Vagina (tissue), 2 donors: ENCODE results near the gene DARS2. TPM values are rescaled to one million over a fixed set of nuclear protein-coding genes. Genes with fewer than 3 reads are reported as not detected.
A peak's percentile ranks its signal among the peaks of the same experiment; 100 is the strongest.

ENCODE experiments used
- DNase-seq, 2 donors: peaks; one replicate each; pipeline ENCODE4 v3.0.0-alpha.2; 2017; ENCODE audit errors: extremely low spot score in 2 of 2
- H3K27ac ChIP-seq: fragments of 200-600 bp; sonication (generic); one replicate; pipeline ENCODE4 v1.5.1; 2019
- H3K27me3 ChIP-seq: fragments of 200-600 bp; sonication (generic); one replicate; pipeline ENCODE4 v1.5.1; 2019
- H3K36me3 ChIP-seq, 2 donors: fragments of 200-600 bp; sonication (generic); one replicate each; pipeline ENCODE4 v1.5.1; 2017 to 2019
- H3K4me1 ChIP-seq: fragments of 200-600 bp; sonication (generic); one replicate; pipeline ENCODE4 v1.5.1; 2019
- H3K4me3 ChIP-seq, 2 donors: fragments of 200-600 bp; sonication (generic); 1 replicate in 1 of 2; 2 replicates in 1 of 2; pipeline ENCODE4 v1.5.1; 2016 to 2019
- H3K9me3 ChIP-seq: fragments of 200-600 bp; sonication (generic); one replicate; pipeline ENCODE4 v1.5.1; 2019
- CTCF ChIP-seq, 3 experiments: fragments of 450-650 bp in 2 of 3; fragments of 200-600 bp in 1 of 3; sonication (generic) in 1 of 3; IDR thresholded peaks; one replicate each; pipeline ENCODE4 v1.5.1; 2017 to 2019; ENCODE audit warnings: antibody characterized with exemption in 3 of 3, mild to moderate bottlenecking in 2 of 3, moderate library complexity in 2 of 3
- POLR2A ChIP-seq, 2 donors: fragments of 450-650 bp; IDR thresholded peaks; one replicate each; pipeline ENCODE4 v1.6.1; 2017; ENCODE audit warnings: antibody characterized with exemption in 2 of 2, mild to moderate bottlenecking in 2 of 2, moderate library complexity in 2 of 2
- POLR2AphosphoS5 ChIP-seq, 2 donors: sonication (generic); formaldehyde crosslinking; IDR thresholded peaks; one replicate each; pipeline ENCODE4 v1.9.0; 2017; ENCODE audit warnings: antibody characterized with exemption in 2 of 2, mild to moderate bottlenecking in 2 of 2, low read depth in 1 of 2; ENCODE audit not compliant: insufficient read depth in 1 of 2
- intact Hi-C: fragments of 100-400 bp; cut with DNase I; formaldehyde crosslinking; loops from one replicate; pipeline ENCODE4 v1.15.1; 2023
- total RNA-seq: library from RNA; depleted of rRNA; stranded (reverse); fragments of >200 nt; gene quantifications from one replicate; pipeline ENCODE4 v1.2.3, GENCODE V29; 2016

Gene DARS2, protein sequence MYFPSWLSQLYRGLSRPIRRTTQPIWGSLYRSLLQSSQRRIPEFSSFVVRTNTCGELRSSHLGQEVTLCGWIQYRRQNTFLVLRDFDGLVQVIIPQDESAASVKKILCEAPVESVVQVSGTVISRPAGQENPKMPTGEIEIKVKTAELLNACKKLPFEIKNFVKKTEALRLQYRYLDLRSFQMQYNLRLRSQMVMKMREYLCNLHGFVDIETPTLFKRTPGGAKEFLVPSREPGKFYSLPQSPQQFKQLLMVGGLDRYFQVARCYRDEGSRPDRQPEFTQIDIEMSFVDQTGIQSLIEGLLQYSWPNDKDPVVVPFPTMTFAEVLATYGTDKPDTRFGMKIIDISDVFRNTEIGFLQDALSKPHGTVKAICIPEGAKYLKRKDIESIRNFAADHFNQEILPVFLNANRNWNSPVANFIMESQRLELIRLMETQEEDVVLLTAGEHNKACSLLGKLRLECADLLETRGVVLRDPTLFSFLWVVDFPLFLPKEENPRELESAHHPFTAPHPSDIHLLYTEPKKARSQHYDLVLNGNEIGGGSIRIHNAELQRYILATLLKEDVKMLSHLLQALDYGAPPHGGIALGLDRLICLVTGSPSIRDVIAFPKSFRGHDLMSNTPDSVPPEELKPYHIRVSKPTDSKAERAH
- total RNA-seq, result 6.4 TPM

GRCh38 chr1:173824315-173825081 lies at the start of gene DARS2, which contains the start of gene CENPL:
Gene DARS2, plus strand, starts transcription at chr1:173824673. Its CDS starts 557 bp downstream, at chr1:173825230.
Gene CENPL, minus strand, starts transcription at chr1:173824883. Its CDS starts 13,584 bp downstream, at chr1:173811299.
- Histone ChIP-seq H3K27ac (peak within 1 kb of the TSS; percentile 87), H3K9me3 (no peaks in the 10 kb centered on the region), H3K4me1 (peaks cover 15% of the 10 kb centered on the region), H3K4me3 (peak within 1 kb of the TSS; percentile 60 to 81), H3K27me3 (no peaks in the 10 kb centered on the region), H3K36me3 (peaks cover 0 to 6% of the 10 kb centered on the region in 2 donors)
- intact Hi-C loops, result loop anchor here (1.0 to 10.0 kb wide), 2 partner anchors 347 to 400 kb away; partner anchors contain the start of gene PRDX6
- TF ChIP-seq POLR2A (IDR thresholded peaks at IDR 0.05) (peak in 1 of 2 donors; percentile 17), CTCF (IDR thresholded peaks at IDR 0.05) (peak in 1 of 3 experiments; percentile 20), POLR2AphosphoS5 (IDR thresholded peaks at IDR 0.05; ENCODE audit: insufficient read depth in 1 of 2, low read depth in 1 of 2) (peak; percentile 89 to 96)
- DNase-seq, result peak; percentile 96 to 98

DNA sequence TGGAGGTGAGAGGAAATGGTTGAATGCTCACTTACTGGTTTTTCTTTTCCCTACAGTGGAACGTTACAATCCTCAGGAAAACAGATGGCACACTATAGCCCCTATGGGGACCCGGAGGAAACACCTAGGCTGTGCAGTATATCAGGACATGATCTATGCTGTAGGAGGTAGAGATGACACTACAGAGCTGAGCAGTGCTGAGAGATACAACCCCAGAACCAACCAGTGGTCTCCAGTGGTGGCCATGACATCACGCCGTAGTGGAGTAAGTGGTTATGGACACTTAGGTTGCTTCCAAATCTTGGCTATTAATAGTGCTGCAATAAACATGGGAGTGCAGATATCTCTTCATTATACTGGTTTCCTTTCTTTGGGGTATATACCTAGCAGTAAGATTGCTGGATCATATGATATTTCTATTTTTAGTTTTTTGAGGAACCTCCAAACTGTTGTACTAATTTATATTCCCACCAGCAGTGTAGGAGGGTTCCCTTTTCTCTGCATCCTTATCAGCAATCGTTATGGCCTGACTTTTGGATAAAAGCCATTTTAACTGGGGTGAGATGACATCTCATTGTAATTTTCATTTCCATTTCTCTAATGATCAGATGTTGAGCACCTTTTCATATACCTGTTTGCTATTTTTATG lies 48.8 kb upstream of the DARS2 start:
- DNase-seq, result no peak
- Histone ChIP-seq H3K27ac (no peak overlapping the region), H3K4me1 (no peaks in the 10 kb centered on the region), H3K36me3 (peaks cover 0 to 32% of the 10 kb centered on the region in 2 donors), H3K4me3 (no peak overlapping the region), H3K27me3 (no peaks in the 10 kb centered on the region), H3K9me3 (no peaks in the 10 kb centered on the region)
- TF ChIP-seq CTCF (IDR thresholded peaks at IDR 0.05) (no peak), POLR2A (IDR thresholded peaks at IDR 0.05) (no peak), POLR2AphosphoS5 (IDR thresholded peaks at IDR 0.05; ENCODE audit: insufficient read depth in 1 of 2, low read depth in 1 of 2) (no peak)
- intact Hi-C loops, result no loop called here

- intact Hi-C loops, result no loop called here
- H3K27me3 ChIP-seq, result no peaks in the 10 kb centered on the region
- no peak overlapping the region for H3K27ac ChIP-seq
- H3K4me1 ChIP-seq, result no peaks in the 10 kb centered on the region
- no peak overlapping the region for H3K4me3 ChIP-seq
- TF ChIP-seq CTCF (IDR thresholded peaks at IDR 0.05) (no peak), POLR2A (IDR thresholded peaks at IDR 0.05) (no peak), POLR2AphosphoS5 (IDR thresholded peaks at IDR 0.05; ENCODE audit: insufficient read depth in 1 of 2, low read depth in 1 of 2) (no peak)
- no peaks in the 10 kb centered on the region for H3K9me3 ChIP-seq
- H3K36me3 ChIP-seq, result peaks cover 1 to 45% of the 10 kb centered on the region in 2 donors
- no peak for DNase-seq
Measured at GRCh38 chr1:173779936-173780335, 44.5 kb upstream of the DARS2 start.

- intact Hi-C loops, result no loop called here
- H3K4me1 ChIP-seq, result no peaks in the 10 kb centered on the region
- no peak overlapping the region for H3K27ac ChIP-seq
- no peaks in the 10 kb centered on the region for H3K9me3 ChIP-seq
- no peak for DNase-seq
- no peaks in the 10 kb centered on the region for H3K27me3 ChIP-seq
- H3K4me3 ChIP-seq, result no peak overlapping the region
- no peak for TF ChIP-seq POLR2A (IDR thresholded peaks at IDR 0.05)
- no peak for TF ChIP-seq POLR2AphosphoS5 (IDR thresholded peaks at IDR 0.05; ENCODE audit: insufficient read depth in 1 of 2, low read depth in 1 of 2)
- no peak for TF ChIP-seq CTCF (IDR thresholded peaks at IDR 0.05)
- peaks cover 3 to 46% of the 10 kb centered on the region in 2 donors for H3K36me3 ChIP-seq
Measured at GRCh38 chr1:173784997-173785396, 39.5 kb upstream of the DARS2 start.
